GM19099 (cell line): ENCODE data around the gene TARDBP.

Experiments
- POLR2A ChIP-seq: IDR thresholded peaks from 3 replicates; pipeline ENCODE4 v1.6.1; 2011; ENCODE audit warnings: low read depth; ENCODE audit not compliant: insufficient read length; ENCODE audit errors: extremely low read depth

TARDBP gene

GRCh38 chr1:11062965-11063401 is 50.5 kb downstream of the TARDBP start:
- TF ChIP-seq POLR2A, result no peak

DNA sequence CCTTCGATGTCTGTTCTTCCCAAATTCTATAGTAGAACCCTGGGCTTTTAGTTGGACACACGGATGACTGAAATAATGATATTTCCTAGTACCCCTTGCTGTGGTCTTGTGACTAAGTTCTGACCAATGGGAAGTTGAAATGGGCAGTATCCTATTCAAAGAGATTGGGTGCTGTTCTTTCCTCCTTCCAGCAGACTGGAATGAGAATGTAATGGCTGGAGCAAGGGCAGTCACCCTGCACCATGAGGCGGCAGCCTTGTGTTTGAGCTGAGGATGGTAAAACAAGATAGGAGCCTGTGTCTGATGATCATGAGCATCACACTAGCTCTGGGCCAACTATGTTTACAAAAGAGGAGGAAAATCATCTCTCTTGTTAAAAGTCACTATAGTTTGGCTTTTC is 52.5 kb downstream of the TARDBP start:
- no peak for TF ChIP-seq POLR2A

GRCh38 chr1:11065796-11066195 is 53.3 kb downstream of the TARDBP start:
- TF ChIP-seq POLR2A, result no peak

GRCh38 chr1:11067716-11068599 is 55.5 kb downstream of the TARDBP start:
- no peak for TF ChIP-seq POLR2A

- TF ChIP-seq POLR2A, result no peak
These were observed 56.4 kb downstream of the TARDBP start for GRCh38 chr1:11068600-11069473.

GRCh38 chr1:11070876-11071275 is 58.4 kb downstream of the TARDBP start:
- TF ChIP-seq POLR2A, result no peak

- TF ChIP-seq POLR2A, result no peak
These were observed 59.2 kb downstream of the TARDBP start for GRCh38 chr1:11071463-11072215.

GRCh38 chr1:11072216-11072917 is 59.9 kb downstream of the TARDBP start:
- no peak for TF ChIP-seq POLR2A
